Central memory CD4-positive, alpha-beta T cell (primary cell): ENCODE measurements around the gene AP2A2.

ENCODE experiments used
- DNase-seq: peaks from one replicate; pipeline ENCODE4 v3.0.0; 2022
- total RNA-seq, 3 experiments: gene quantifications; one replicate each; lab custom pipeline; 2026; lab: John Stamatoyannopoulos, UW

Gene AP2A2
- total RNA-seq = 55.9 to 91.3 (median 81.8) reads per million in 3 experiments

DNA sequence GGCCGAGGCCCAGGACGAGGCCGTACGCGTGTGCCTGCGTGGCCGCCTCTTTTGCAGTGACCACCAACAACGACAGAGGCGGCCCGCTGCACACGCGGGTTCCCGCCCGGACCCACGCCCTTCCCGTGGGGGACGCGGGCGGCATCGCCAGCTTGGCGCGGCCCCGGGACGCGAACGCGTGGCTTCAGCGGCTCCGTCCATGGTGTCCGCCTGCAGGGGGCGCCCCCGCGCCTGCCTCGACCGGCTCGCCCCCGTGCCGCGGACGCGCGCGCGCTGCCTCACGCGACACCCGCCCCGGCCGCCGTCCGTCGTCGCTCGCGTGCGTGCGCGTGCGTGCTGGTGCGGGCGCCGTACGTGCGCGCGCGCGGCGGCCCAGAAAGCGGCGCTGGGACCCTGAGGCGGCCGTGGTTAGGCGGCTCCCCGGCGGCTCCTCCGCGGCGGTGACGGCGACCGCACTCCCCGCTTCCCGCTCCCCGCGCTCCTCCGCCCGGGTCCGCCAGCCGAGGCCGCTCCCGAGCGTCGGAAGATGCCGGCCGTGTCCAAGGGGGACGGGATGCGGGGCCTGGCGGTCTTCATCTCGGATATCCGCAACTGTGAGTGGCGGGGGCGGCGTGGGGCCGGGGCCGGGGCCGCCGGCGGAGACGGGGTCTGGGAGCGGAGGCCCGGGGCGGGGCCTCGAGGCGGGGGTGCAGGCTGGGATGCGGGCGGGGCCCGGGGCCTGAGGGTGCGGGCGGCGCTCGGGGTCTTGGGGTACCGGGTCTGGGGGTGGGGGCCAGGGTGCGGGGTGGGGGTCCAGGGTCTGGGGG lies at the start of gene AP2A2:
Gene AP2A2 (plus strand): TSS at position 375 of the 806 bp plus-strand sequence. CDS start 152 bp downstream, at position 527.
- DNase-seq = peak; percentile 91

DNA sequence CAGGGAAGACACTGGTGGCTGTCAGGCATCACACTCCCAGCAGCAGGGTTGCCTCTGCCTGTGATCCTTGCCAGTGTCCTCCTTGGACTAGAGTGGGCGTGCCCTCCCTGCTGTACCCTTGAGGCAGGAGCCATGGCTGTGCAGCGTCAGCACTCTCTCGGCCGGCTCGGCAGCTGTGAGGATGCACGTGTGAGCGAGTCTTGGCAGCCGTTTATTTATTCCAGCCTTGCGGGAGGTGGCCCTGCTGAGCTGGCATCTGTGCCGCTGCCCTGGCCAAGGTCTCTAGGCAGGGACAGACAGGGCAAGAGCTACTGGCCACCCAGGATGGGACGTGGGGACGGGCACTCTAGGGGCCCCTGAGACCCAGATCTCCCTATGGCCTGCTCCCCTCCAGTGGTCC lies 49.1 kb upstream of the AP2A2 start:
- DNase-seq = no peak

DNA sequence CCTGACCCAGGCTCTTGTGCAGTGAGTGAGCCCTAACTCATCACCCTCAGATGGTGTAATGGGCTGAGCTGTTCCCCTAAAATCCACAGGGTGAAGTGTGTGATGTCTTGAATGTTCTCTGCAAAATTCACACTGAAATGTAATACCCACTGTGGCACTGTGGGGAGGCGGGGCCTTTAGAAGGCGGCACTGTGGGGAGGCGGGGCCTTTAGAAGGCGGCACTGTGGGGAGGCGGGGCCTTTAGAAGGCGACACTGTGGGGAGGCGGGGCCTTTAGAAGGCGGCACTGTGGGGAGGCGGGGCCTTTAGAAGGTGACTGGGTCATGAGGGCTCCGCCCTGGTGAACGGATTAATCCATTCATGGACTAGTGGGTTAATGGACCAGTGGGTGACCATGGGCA lies 48.1 kb upstream of the AP2A2 start:
- no peak for DNase-seq

DNA sequence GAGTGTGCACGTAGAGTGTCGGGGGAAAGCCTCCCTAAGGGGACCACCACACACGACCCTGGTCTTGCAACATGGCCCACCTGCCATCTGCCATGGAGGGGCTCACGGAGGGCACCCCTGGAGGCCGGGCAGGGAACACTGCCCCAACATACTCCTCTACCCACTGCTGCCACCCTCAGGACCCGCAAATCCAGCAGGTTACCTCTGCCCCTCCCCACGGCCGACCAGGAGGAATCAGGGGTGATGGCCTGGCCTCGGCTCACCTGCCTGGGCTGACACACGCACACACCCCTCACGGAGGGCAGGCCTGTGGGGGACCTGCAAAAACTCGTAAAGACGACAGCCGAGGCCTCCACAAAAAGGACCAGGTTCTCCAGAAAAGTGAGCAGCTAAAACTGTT lies 45.2 kb upstream of the AP2A2 start:
- no peak for DNase-seq

DNA sequence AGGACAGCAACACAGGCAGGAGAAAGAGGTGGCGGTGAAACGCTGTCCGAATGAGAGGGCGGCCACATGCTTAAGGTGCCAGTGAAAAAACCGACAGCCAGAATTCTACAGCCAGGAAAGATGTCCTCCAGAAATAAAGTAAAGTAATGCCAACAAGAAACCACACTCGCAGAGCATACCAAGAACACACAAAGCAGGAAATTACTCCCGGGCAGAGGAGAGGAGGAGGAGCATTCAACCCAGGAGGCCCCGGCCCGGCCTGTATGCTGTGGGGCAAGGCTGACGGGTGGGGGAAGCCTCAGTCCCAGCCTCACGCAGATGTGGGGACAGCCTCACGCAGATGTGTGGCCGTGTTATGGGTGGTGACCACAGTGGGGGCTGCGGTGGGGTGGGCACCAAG lies 43.1 kb upstream of the AP2A2 start:
- DNase-seq = no peak

DNA sequence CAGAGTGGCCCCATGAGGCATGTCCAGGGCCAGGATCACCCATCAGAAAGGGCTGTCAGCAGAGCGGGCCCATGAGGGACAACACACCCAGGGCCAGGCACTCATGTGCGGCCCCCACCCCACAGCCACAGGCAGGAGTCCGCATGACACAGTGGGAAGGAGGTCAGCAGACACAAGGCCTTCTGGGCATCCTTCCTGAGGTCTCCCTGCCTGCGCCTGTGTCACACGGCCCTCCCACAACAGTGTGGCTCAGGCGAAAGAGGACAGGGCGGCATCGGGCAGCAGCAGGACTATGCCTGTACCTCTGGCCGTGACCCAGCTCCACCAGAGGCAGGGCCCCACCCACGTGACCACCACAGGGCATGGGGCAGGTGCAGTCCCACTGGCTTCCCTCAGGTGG lies 42.1 kb upstream of the AP2A2 start:
- no peak for DNase-seq

DNA sequence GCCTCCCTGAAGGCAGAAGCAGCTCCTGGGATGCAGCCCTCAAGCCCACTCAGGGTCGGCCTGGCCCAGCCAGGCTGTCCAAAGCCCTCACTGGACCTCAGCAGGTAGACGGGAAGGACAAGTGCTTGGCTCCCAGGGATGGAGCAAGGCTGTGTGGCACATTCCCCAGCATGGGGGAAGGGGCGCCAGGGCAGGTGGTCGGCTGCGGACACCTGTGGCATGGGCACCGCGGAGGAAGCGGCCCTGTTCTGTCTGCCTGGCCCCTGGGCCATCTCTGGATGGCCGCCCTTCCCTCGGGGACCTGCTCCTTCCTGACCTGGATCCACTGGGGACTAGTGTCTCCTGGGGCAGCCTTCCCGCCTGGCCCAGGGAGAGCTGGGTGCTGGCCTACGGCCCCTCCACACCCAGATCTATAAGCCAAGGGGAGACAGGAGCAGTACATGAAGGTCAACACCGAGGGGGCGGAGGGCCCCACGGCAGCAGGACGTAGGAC lies 41.0 kb upstream of the AP2A2 start:
- no peak for DNase-seq

DNA sequence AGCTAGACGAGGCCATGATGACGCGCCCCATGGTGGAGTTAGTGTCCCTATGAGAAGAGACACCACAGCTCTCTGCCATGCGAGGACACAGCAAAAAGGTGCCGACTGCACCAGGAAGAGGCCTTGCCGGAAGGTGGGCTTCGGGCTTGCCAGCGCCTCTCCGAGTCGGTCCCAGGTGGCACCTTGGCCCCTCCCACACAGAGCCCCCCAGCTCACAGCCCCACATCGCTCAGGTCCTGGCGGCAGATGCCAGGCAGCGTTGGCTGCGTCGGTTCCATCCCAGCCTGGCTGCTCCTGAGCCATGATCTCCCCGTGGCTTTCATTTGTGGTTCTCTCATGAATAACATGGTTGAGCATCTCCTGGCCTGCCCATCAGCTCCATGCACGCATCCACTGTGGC lies 39.1 kb upstream of the AP2A2 start:
- DNase-seq = no peak

DNA sequence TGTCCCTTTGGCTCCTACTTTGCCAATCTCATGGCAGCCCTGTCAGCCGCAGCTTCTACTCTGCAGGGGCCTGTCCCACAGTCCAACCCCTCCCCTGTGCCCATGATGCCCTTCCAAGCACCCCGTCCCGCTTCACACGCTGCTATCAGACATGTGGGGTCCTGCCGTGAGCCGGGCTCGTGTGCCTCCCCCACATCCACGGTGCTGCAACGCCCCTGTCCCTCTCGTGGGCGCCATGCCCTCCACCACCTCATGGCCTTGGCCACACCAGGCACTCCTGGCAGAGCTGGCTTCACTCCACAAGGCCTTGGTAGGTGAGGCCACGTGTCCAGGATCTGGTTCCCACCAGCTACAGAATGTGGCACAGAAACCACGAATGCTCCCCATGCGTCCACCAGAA lies 38.1 kb upstream of the AP2A2 start:
- no peak for DNase-seq

DNA sequence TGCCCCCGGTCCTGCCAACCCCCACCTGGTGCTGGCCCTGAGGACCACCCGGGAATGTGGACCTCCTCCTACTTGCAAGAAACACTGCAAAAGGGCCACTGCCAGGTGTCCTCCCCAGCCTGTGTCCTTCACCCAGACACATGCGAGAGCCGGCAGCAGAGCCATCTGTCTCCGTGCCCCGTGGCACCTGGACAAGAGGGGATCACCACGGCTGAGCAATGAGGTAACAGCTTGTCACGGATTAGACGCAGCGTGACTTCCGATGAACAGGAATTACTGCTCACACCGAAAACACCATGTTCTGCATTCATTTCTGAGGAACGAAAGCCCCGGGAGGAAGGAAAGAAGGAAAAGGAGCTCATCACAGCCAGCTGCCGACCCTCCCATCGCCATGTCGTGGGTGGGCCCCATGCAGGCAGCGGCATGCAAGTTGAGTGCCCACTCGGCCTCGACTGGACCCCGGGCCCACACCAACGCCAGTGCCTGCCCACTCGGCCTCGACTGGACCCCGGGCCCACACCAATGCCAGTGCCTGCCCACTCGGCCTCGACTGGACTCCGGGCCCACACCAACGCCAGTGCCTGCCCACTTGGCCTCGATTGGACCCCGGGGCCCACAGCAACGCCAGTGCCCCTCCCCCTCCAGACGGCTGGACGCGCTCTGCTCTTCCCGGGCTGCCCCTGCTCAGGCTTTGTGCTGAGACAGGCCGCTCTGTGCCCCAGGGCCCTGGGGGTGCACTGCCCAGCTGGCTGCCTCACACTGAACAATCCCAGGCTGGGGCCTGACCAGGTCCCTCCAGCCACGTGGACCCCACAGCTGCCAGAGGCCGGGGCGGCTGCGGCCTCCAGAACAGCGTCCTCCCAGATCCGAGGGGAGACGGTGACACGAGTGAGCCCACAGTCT lies 37.1 kb upstream of the AP2A2 start:
- DNase-seq = no peak

DNA sequence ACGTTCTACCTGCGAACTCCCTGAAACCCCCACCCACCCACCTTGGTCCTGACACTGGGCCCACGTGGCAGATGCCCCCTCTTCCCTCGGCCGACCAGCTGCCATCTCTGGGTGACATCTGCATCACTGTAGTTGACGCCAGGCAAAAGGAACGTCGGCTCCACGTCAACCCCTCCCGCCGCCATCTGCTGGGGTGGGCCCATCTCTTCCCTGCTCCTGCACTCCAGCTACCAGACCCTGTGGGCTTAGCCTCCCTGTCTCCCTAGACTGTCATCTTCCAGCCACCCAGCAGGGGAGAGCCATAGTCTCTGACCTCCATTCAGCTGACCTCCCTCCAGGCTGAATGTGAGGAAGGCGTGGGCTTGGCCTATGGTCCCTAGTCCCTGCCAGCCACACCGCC lies 36.4 kb upstream of the AP2A2 start:
- DNase-seq = no peak

DNA sequence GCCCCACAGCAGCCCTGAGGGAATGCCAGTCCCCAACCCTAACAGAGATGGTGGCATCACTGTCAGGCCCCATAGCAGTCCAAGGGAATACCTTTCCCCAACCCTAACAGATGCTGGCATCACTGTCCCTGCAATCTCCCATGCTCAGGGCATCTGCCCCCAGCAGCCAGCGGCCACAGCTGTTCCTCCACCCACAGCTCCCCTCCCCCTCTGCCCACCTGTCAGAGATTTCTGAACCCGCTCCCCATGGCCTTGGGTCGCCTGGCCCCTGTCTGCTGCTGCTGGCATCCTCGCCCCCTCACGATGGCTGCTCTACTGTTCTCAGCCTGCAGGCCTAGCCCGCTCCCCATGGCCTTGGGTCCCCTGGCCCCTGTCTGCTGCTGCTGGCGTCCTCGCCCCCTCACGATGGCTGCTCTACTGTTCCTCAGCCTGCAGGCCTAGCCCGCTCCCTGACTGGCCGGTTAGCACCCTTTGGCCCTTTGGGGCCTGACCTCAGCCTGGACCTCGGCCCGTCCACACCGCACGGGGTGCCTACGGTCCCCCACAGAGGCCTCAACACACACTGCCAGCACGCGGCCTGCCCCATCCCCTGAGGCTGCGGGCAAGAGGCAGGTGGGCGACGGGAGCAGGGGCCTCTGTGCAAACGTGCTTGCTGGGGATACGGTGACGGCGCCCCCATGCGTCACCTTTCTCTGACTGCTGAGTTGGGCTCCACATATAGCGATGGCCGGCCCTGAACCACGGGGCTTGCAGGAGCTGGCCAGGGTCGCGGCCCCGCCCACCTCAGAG lies 35.8 kb upstream of the AP2A2 start:
- no peak for DNase-seq

DNA sequence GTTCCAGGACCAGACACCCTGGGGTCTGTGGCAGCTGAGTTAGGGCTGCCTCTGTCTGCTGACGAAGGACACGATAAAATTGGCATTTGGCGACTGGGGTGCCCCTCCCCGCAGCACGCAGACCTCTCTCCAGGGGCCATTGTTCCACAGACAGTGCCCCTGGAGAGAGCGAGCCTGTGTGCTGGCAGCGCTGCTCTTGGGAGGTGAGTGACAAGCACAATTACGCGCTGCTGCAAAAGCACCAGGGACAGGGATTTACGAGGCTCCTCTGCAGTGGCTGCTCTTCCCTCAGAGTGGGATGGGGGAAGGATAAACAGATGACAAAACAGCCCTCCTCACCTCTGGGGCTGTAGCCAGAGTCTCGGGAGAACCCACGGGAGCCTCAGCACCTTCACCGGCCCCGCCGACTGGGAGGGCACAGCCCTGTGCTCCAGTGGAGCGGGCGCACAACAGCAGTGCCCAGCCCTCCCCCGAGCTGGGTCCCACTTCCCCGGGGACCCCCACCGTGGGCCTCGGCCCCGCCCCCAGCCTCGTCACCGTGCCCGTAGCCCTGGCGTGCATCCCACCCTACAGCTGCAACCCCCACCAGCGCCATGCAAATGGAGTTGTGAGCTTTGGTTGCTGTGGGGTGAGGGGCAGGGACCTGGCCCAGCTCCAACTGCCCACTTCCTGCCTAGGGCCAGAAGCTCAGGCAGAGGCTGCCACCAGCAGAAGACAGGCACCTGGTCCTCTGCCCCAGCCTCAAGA lies 34.7 kb upstream of the AP2A2 start:
- DNase-seq = no peak

DNA sequence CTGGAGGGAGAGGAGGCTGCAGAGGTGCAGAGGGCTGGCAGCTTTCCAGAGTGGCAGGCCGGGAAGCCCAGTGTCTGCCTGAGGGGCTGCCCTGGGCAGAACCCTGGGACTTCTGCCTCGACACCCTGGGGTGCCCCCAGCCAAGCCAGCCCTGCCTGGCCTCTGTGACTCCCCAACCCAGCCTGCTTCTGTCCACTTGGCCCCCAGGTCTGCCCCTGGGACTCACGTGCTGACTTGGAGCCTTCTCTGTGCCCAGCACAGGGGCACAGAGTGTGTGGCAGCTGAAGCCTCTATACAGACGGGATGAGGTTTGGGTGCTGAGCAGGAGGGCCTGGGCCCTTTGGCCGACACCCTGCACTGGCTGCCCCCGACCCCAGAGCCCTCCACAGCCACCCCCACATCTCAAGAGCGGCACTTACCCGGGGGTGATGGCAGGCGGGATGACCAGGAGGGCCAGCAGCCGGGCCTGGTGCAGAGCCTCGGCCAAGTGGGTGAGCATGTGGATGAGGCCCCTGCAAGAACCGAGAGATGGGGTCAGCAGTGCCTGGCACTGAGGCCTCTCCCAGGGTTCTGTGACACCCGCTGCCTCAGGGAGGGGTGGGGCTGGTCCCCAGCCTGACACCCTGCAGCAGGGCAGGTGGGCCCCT lies 32.5 kb upstream of the AP2A2 start:
- no peak for DNase-seq

DNA sequence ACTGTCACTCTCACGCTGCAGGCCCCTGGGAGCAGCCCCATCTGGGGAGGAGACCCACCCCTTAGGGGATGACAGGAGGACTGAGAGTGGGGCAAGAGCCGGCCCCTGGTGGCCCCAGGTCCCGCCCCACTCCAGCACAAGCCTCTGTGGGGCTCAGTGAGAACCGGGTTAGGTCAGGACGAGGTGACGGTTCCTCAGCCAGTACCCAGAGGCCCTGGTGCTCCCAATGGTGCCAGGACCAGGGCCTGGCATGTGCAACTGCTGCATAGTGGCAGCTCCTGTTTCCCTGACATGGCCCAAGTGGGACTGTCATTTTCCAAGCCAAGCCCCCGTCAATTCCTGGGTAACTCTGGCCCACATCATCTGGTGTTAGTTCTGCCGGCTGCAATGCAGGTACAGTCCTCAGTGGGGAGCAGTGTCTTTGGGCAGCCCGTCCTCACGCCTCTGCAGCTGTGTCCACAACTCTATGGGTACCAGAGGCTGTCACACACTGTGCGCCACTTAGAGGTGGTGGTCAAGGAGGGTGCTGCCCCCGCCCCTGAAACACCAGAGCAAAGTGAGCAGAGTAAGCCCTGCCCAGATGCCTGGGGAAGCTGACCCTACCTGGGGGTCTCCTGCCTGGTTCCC lies 31.0 kb upstream of the AP2A2 start:
- DNase-seq = no peak

DNA sequence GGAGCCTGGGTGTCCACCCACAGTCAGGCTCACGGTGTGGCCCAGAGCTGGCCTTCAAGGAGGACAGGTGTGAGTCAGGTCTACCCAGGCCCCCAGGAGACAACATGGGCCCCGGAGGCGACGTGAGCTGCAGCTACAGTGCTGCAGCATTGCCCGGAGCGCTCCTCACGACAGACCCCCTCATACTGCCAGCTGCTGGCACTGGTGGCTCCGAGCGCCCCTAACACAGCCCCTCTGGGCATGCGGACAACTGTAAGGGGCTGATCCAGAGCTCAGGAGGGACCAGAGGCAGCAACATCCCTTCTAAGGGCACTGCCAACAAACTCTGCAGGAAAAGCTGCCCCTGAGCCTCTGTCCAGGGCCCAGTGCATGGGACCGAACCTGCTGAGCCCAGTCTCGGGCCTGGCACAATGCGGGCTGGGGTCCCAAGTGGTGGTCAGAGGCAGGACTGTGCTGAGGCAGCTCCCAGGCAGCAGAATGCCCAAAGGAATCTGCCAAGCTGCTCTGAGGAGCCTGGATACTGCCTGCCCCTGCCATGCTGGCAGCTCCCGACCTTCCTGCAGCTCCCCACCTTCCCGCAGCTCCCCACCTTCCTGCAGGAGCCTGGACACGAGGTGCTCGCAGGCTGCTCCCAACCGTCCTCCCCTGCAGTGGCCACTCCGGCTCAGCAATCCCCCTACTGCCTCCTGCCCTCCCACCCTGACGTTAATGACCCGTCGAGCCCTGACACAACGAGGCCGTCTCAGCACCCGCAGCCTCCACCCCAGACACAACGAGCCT lies 30.1 kb upstream of the AP2A2 start:
- DNase-seq = no peak

DNA sequence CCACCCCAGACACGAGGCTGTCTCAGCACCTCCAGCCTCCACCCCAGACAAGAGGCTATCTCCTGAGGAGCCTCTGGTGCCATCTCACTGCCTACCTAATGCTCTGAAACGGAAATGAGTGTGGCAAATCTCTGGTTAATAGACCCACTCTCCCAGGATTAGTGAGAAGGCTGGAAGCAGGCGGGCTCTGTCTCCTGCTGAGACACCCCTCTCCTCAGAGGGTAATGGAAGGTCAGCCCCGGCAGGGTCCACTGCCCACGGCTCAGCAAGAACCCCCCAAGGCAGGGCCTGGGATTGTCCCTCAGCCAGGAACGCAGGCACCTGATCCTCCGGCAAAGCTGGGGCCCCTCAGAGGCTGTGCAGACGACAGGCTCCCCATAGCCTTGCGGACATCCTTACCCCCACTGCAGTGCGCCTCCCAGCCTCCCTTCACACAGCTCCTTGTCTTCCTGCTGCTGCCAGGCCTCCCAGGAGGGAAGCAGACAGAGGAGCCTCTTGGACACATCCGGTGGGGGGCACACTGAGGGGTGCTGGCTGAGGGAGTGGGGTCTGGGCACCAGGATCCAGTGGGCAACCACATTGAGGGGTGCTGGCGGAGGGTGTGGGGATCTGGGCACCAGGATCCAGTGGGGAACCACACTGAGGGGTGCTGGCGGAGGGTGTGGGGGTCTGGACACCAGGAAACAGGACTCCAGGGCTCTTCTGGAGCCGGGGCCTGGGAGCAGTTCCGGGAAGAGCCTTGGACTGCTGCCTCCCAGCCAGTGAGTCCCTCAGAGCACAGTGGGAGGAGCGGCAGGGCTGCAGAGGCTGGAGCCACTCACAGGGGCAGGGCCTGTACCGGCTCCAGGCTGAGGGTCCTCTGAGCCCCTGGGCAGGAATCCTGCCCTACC lies 28.2 kb upstream of the AP2A2 start:
- DNase-seq = no peak

DNA sequence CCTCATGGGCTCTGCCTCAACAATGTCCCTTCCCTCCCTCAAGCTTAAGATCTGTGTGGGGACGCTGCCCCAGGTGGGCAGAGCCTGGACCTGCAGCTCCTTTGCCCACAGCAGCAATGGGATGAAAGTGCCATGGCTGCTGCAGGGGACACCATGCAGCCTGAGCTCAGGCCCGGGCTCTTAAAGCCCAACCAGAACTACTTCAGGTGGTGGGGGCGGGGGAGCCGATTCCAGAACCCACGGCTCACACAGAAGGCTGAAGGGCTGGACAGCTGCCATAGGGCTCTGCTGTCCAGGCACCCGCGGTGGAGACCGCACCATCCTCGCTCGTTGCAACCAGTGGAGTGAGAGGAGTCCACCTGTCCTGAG lies 27.5 kb upstream of the AP2A2 start:
- DNase-seq = no peak

DNA sequence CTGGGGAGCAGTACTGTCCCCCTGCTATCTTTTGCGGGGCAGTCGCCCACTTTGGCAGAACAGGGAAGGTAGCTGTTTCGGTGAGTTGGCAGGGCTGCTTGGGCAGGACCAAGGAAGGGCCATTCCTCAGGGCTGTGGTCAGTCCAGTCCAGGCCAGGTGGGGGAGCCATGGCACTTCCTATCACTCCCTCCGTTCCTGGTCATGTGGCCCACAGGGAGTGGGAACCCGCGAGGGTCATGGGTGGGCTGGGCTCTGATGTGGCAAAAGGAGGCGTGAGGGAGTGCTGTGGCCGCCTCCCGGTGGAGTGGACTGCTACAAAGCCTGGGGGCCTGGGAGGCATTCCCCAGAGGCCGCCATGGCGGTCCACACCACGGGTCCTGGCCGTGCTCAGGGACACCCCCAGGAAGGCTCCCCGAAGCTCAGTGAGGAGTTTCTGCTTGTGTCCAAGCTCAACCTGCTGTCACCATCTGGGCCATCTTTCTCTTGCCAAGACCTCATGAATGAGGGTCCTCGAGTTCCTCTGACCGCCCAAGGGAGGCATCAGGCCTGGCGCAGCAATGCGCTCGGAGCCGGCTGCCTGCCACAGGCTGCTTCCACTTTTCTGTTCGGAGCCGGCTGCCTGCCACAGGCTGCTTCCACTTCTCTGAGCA lies 27.0 kb upstream of the AP2A2 start:
- no peak for DNase-seq
